HG03097 (cell line): ENCODE results near the gene ZBTB40.

ENCODE experiments used
- ATAC-seq: cut with Tn5 transposase; IDR thresholded peaks from one replicate; pipeline ENCODE4 v1.9.1; 2021; ENCODE audit not compliant: unreplicated experiment, low FRiP score

Gene ZBTB40

DNA sequence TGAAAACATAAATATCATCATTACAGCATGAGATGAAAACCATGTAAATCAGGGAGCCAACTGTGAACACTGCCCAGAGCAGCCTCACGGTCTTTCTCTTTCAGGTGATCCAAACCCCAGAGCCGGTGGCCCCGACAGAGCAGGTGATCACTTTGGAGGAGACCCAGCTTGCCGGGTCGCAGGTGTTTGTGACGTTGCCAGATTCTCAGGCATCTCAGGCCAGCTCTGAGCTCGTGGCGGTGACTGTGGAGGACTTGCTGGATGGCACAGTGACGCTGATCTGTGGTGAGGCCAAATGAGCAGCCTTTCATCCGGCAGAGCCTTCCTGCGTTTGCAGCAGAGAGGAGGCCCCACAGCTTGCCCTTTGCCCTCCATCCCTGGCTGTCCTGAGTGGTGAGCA, 74.4 kb downstream of the ZBTB40 start:
- no peak for ATAC-seq

GRCh38 chr1:22526677-22527076, 75.0 kb downstream of the ZBTB40 start:
- ATAC-seq, result no peak

DNA sequence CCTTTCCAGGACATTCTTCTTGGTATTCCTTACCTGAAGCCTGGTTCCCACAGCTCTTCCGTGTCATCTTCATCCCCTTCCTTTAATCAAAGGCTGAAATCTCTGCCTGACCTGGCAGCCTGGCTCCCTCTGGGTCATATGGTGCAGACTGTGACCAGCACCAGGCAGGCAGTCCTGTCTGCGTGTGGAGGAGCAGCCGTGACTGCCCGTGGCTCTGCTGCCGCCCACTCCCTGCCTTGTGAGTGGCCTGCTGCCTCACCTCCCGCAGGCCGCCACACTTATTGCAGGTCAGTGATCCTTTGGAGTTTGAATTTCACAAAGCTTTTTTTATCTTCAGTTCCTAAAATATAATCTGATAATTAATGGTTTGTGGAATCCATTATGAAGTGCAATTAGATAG, 75.5 kb downstream of the ZBTB40 start:
- no peak for ATAC-seq

- ATAC-seq, result no peak
Observed at GRCh38 chr1:22527555-22528296, 76.1 kb downstream of the ZBTB40 start.

GRCh38 chr1:22528451-22528850, 76.8 kb downstream of the ZBTB40 start:
- no peak for ATAC-seq

GRCh38 chr1:22529901-22530621, 78.4 kb downstream of the ZBTB40 start:
- no peak for ATAC-seq

DNA sequence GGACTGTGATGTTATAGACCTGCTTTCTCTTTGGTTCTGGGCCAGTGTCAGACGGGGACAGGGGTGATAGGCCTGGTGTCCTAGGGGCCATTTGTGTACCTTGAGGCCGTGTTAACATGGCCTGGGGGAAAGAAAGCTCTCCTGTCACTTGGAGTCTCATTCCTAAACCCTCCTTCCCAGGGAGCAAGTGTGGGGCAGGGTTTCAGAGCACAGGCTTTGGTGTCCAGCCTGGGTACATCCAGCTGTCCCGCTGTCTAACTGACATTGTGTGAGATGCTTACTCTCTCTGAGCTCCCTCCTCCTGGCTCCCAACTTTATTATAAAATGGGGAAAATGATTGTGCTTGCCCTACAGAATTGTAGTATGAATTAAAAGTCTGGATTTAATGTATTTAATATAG, 79.1 kb downstream of the ZBTB40 start:
- no peak for ATAC-seq

- no peak for ATAC-seq
Observed at GRCh38 chr1:22531251-22531650, 79.6 kb downstream of the ZBTB40 start.

DNA sequence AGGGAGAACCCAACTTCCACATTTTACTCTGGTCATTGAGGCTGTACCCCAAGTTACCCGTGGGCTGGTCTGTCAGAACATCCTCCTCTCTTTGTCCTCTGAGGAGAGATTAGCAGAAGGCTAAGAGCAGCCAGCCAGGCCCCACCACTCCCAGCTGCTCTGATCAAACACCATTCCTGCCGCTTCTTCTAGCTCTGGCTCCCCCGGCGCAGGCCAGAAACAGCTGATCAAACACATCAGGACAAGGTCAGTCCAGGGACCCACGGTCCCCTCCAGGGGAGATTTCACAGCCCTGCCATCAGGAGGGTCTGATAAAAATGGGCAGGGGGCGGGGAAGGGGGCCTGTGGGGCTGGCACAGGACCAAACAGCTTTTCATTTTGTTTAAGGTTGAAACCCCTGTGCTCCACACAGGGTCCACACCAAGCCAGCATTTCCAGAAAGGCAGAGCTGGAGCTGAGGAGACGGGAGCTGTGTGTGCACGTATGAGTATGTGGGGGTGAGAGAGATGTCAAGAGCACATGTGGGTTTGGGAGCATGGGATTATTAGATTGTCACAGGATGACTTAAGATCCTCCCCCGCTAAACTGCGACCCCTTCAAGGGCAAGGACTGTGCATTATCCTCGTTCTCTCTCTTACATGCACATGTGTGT, 81.7 kb downstream of the ZBTB40 start:
- no peak for ATAC-seq

- no peak for ATAC-seq
Observed at GRCh38 chr1:22534951-22535350, 83.3 kb downstream of the ZBTB40 start.

DNA sequence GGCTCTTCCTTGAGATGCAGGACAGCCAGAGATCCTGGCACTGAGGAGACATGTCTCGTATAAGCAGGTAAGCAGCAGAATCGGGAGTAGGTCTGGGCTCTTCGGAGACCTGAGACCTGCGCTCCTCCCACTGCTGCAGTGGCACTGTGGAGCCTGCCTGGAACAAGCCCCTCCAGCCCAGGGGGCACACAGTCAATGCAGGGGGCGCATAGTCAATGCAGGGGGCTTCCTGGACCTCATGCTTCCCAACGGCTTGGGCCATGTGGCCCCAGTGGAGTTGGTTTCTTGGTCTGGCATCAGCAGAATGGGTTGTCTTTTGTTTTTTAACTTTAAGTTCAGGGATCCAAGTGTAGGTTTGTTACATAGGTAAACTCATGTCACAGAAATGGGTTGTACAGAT, 83.7 kb downstream of the ZBTB40 start:
- no peak for ATAC-seq

DNA sequence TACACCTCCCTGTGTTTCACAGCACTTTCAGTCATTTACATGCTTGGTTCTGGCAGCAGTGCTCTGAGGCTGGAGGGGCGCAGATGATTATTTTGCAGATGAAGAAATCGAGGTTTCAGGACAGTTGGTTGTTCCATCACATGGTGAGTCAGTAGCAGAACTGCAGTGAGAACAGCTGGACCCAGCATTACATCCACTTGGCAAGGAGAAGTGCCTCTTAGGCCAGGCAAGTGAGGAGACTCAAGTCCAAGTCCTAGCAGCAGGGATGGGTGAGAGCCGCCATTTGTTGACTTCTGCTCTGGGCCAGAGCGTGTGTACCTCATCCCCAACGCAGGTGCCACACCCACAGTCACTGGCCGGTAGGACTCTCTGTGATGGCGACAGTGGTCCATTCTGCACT, 84.9 kb downstream of the ZBTB40 start:
- ATAC-seq, result no peak

DNA sequence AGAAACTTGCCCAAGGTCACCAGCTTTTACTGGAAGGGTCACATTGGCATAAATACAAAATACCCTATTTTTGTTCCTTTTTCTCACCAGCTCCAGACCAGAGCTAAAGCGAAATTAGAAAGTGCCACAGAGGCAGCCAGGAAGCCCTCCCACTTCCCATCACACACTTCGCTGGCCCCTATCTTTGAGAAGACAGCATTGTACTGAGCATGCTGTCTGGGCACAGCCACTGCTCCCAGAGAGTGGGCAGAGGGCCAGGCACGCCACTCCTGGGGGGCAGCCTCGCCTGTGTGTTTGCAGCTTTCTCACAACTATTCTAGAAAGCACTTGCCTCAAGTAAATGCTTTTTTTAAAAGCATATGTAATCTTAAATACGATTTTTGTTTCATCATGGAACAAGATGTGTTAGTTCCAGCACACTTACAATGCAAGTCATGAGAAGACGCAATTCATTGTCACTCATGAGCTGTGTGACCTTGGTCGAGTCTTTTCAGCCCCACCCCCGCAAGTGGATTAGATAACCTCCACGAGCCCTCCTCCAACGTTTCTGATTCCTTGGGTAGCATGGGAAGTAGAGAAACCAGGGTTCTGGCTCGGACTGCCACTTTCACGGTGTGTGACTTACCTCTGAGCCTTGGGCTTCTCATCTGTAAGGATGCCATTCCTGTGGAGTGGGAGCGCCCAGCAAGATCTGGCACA, 85.9 kb downstream of the ZBTB40 start:
- no peak for ATAC-seq

DNA sequence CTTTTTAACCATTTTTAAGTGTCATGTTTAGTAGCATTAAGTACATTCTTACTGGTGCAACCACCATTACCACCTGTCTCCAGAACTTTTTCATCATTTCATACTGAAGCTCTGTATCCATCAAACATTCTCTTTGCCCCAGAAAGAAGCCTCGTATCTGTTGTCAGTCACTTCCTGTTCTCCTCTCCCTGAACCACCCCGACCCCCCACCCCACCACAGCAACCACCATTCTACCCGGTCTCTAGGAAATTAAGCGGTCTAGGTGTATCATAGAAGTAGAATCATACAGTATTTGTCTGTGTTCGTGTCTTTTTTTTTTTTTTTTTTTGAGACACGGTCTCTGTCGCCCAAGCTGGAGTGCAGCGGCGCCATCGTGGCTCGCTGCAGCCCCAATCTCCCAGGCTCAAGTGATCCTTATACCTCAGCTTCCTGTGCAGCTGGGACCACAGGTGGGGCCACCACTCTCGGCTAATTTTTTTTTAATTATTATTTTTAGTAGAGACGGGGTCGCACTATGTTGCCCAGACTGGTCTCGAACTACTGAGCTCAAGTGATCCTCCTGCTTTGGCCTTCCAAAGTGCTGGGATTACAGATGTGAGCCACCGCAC, 88.0 kb downstream of the ZBTB40 start:
- ATAC-seq, result no peak

GRCh38 chr1:22540337-22540736, 88.7 kb downstream of the ZBTB40 start:
- ATAC-seq, result no peak

DNA sequence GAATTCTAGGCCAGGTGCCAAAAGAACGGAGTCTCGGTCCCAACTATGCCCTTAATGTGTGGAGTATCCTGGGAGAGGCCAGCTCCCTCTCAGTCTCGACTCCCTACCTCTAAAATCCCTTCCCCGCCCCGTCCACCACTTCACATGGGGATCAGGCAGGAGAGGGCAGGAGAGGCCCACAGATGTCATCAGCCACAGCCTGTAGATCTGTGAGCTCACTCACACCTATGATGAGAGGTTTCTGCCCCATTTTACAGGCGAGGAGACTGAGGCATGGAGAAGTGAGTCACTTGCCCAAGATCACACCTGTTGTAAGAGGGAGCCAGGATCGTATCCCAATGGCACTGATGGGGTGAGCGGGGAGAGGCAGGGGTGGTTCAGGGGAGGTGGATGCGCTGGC, 91.2 kb downstream of the ZBTB40 start:
- no peak for ATAC-seq

- ATAC-seq, result no peak
Observed at GRCh38 chr1:22543679-22544078, 92.0 kb downstream of the ZBTB40 start.

- no peak for ATAC-seq
Observed at GRCh38 chr1:22544606-22545005, 93.0 kb downstream of the ZBTB40 start.

GRCh38 chr1:22545141-22545540, 93.5 kb downstream of the ZBTB40 start:
- no peak for ATAC-seq

DNA sequence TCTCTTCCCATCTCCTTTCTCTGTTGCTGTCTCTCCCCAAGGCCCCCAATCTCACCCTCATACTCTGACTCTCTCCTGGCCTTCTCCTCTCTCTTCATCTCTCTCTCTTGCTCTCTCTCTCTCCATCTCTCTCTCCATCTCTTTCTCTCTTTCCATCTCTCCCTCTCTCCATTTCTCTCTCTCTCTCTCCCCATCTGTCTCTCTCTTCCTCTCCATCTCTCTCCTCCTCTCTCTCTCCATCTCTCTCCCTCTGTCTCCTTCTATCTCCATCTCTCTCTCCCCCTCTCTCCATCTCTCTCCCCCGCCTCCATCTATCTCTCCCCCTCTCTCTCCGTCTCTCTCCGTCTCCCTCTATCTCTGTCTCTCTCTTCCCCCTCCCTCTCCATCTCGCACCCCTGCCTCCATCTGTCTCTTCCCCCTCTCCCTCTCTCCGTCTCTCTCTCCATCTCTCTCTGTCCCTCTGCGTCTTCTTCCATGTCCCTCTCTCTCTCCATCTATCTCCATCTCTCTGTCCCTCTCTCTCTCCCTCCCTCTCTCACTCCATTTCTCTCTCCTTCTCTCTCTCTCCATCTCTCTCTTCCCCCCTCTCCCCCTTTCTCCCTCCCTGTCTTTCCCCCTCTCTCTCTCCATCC, 95.7 kb downstream of the ZBTB40 start:
- ATAC-seq, result no peak
